Measurements from ENCODE around the gene FLT3LG. TPM values are rescaled to one million over a fixed set of nuclear protein-coding genes. Genes with fewer than 3 reads are reported as not detected.
A peak's percentile ranks its signal among the peaks of the same experiment; 100 is the strongest.
"Not testable (repeated sequence)": the region's sequence is repeated elsewhere in the genome, so short reads cannot be mapped to it uniquely, and the experiment has no call there.

Gene FLT3LG
- total RNA-seq, 1 donor from 2014 or later: 65.4 TPM

GRCh38 chr19:49470615-49470978 is 3.4 kb upstream of the FLT3LG start:
- no peak for DNase-seq (ENCODE audit: low spot score)
- peak overlapping the region; percentile 67 for H3K4me3 Mint-ChIP-seq
- H3K27me3 Mint-ChIP-seq (ENCODE audit: insufficient read depth): no peaks in the 10 kb centered on the region
- H3K9me3 Mint-ChIP-seq: no peaks in the 10 kb centered on the region
- H3K27ac Mint-ChIP-seq: peak overlapping the region; percentile 86
- H3K4me1 Mint-ChIP-seq (ENCODE audit: low read depth): peaks cover 39% of the 10 kb centered on the region
- peaks cover 3% of the 10 kb centered on the region for H3K36me3 Mint-ChIP-seq (ENCODE audit: low read depth)
- intact Hi-C loops (cut with micrococcal nuclease): loop anchor here (1.0 to 2.0 kb wide), 4 partner anchors 27 to 136 kb away; partner anchors contain the start of genes CD37 and DKKL1

GRCh38 chr19:49472936-49473335 is 1.1 kb upstream of the FLT3LG start:
- H3K4me3 Mint-ChIP-seq: peak overlapping the region; percentile 91
- peaks cover 50% of the 10 kb centered on the region for H3K4me1 Mint-ChIP-seq (ENCODE audit: low read depth)
- intact Hi-C loops (cut with micrococcal nuclease): no loop called here
- no peaks in the 10 kb centered on the region for H3K9me3 Mint-ChIP-seq
- peaks cover 10% of the 10 kb centered on the region for H3K36me3 Mint-ChIP-seq (ENCODE audit: low read depth)
- H3K27me3 Mint-ChIP-seq (ENCODE audit: insufficient read depth): no peaks in the 10 kb centered on the region
- no peak for DNase-seq (ENCODE audit: low spot score)
- peak overlapping the region; percentile 97 for H3K27ac Mint-ChIP-seq

GRCh38 chr19:49473501-49473867 is 531 bp upstream of the FLT3LG start:
- Mint-ChIP-seq H3K4me1 (ENCODE audit: low read depth) (peaks cover 50% of the 10 kb centered on the region), H3K36me3 (ENCODE audit: low read depth) (peaks cover 10% of the 10 kb centered on the region), H3K4me3 (peak overlapping the region; percentile 91), H3K27ac (peak overlapping the region; percentile 97)
- intact Hi-C loops (cut with micrococcal nuclease); H3K27me3 Mint-ChIP-seq (ENCODE audit: insufficient read depth); DNase-seq (ENCODE audit: low spot score); H3K9me3 Mint-ChIP-seq: not testable (repeated sequence)

GRCh38 chr19:49474542-49474924 is 518 bp downstream of the FLT3LG start:
- H3K27ac Mint-ChIP-seq: peak overlapping the region; percentile 97
- peaks cover 42% of the 10 kb centered on the region for H3K4me1 Mint-ChIP-seq (ENCODE audit: low read depth)
- no peak for DNase-seq (ENCODE audit: low spot score)
- H3K4me3 Mint-ChIP-seq: peak overlapping the region; percentile 91
- H3K27me3 Mint-ChIP-seq (ENCODE audit: insufficient read depth): no peaks in the 10 kb centered on the region
- intact Hi-C loops (cut with micrococcal nuclease): loop anchor here (1.0 kb wide), 2 partner anchors 13 to 96 kb away; partner anchors contain the start of gene RPL13A
- peaks cover 10% of the 10 kb centered on the region for H3K36me3 Mint-ChIP-seq (ENCODE audit: low read depth)
- no peaks in the 10 kb centered on the region for H3K9me3 Mint-ChIP-seq

- Mint-ChIP-seq H3K4me1 (ENCODE audit: low read depth) (peaks cover 36% of the 10 kb centered on the region), H3K36me3 (ENCODE audit: low read depth) (peaks cover 10% of the 10 kb centered on the region), H3K9me3 (no peaks in the 10 kb centered on the region), H3K27me3 (ENCODE audit: insufficient read depth) (no peaks in the 10 kb centered on the region), H3K4me3 (peak overlapping the region; percentile 91), H3K27ac (peak overlapping the region; percentile 97)
- intact Hi-C loops (cut with micrococcal nuclease): no loop called here
- no peak for DNase-seq (ENCODE audit: low spot score)
These were observed 1.3 kb downstream of the FLT3LG start for GRCh38 chr19:49475191-49475917.

- Mint-ChIP-seq H3K9me3 (no peaks in the 10 kb centered on the region), H3K27me3 (ENCODE audit: insufficient read depth) (no peaks in the 10 kb centered on the region), H3K36me3 (ENCODE audit: low read depth) (peaks cover 15% of the 10 kb centered on the region), H3K4me1 (ENCODE audit: low read depth) (peaks cover 31% of the 10 kb centered on the region), H3K27ac (peak overlapping the region; percentile 97), H3K4me3 (peak overlapping the region; percentile 91)
- DNase-seq (ENCODE audit: low spot score): peak; percentile 72
- intact Hi-C loops (cut with micrococcal nuclease): loop anchor here (1.0 to 2.0 kb wide), 4 partner anchors 23 to 250 kb away; partner anchors contain the start of gene ALDH16A1
These were observed 2.2 kb downstream of the FLT3LG start for GRCh38 chr19:49475995-49476880.

- Mint-ChIP-seq H3K4me3 (no peak overlapping the region), H3K4me1 (ENCODE audit: low read depth) (peaks cover 20% of the 10 kb centered on the region), H3K27me3 (ENCODE audit: insufficient read depth) (no peaks in the 10 kb centered on the region), H3K27ac (peak overlapping the region; percentile 18), H3K9me3 (no peaks in the 10 kb centered on the region), H3K36me3 (ENCODE audit: low read depth) (peaks cover 19% of the 10 kb centered on the region)
- no peak for DNase-seq (ENCODE audit: low spot score)
- intact Hi-C loops (cut with micrococcal nuclease): no loop called here
These were observed 6.1 kb downstream of the FLT3LG start for GRCh38 chr19:49479975-49480628.

GRCh38 chr19:49481020-49481683 is 7.1 kb downstream of the FLT3LG start:
- H3K27me3 Mint-ChIP-seq (ENCODE audit: insufficient read depth): no peaks in the 10 kb centered on the region
- peaks cover 24% of the 10 kb centered on the region for H3K36me3 Mint-ChIP-seq (ENCODE audit: low read depth)
- peaks cover 16% of the 10 kb centered on the region for H3K4me1 Mint-ChIP-seq (ENCODE audit: low read depth)
- intact Hi-C loops (cut with micrococcal nuclease): no loop called here
- H3K9me3 Mint-ChIP-seq: no peaks in the 10 kb centered on the region
- no peak overlapping the region for H3K4me3 Mint-ChIP-seq
- H3K27ac Mint-ChIP-seq: peak overlapping the region; percentile 50
- DNase-seq (ENCODE audit: low spot score): no peak

GRCh38 chr19:49486232-49486631 is 12.2 kb downstream of the FLT3LG start:
- intact Hi-C loops (cut with micrococcal nuclease): no loop called here
- Mint-ChIP-seq H3K9me3 (no peaks in the 10 kb centered on the region), H3K27me3 (ENCODE audit: insufficient read depth) (peaks cover 4% of the 10 kb centered on the region), H3K4me3 (no peak overlapping the region), H3K36me3 (ENCODE audit: low read depth) (peaks cover 52% of the 10 kb centered on the region), H3K27ac (peak overlapping the region; percentile 82), H3K4me1 (ENCODE audit: low read depth) (peaks cover 25% of the 10 kb centered on the region)
- no peak for DNase-seq (ENCODE audit: low spot score)

- no peaks in the 10 kb centered on the region for H3K9me3 Mint-ChIP-seq
- peak overlapping the region; percentile 98 for H3K4me3 Mint-ChIP-seq
- DNase-seq (ENCODE audit: low spot score): no peak
- H3K36me3 Mint-ChIP-seq (ENCODE audit: low read depth): peaks cover 55% of the 10 kb centered on the region
- intact Hi-C loops (cut with micrococcal nuclease): loop anchor here (1.0 kb wide), 4 partner anchors 10 to 33 kb away; partner anchors contain the start of genes ALDH16A1, FLT3LG and RPS11
- peak overlapping the region; percentile 94 for H3K27ac Mint-ChIP-seq
- peaks cover 23% of the 10 kb centered on the region for H3K4me1 Mint-ChIP-seq (ENCODE audit: low read depth)
- H3K27me3 Mint-ChIP-seq (ENCODE audit: insufficient read depth): peaks cover 4% of the 10 kb centered on the region
These were observed 12.8 kb downstream of the FLT3LG start for GRCh38 chr19:49486710-49487276.

- Mint-ChIP-seq H3K4me1 (ENCODE audit: low read depth) (peaks cover 27% of the 10 kb centered on the region), H3K27ac (peak within 1 kb of the TSS; percentile 94), H3K9me3 (no peaks in the 10 kb centered on the region), H3K4me3 (peak within 1 kb of the TSS; percentile 98), H3K36me3 (ENCODE audit: low read depth) (peaks cover 61% of the 10 kb centered on the region), H3K27me3 (ENCODE audit: insufficient read depth) (peaks cover 4% of the 10 kb centered on the region)
- intact Hi-C loops (cut with micrococcal nuclease): loop anchor here (1.0 kb wide), 4 partner anchors 9 to 34 kb away; partner anchors contain the start of genes ALDH16A1, FLT3LG and RPS11
- peak; percentile 100 for DNase-seq (ENCODE audit: low spot score)
These were observed 13.4 kb downstream of the FLT3LG start, which contains the start of gene RPL13A for GRCh38 chr19:49487277-49488045. Gene RPL13A (plus strand): TSS chr19:49487608. CDS start chr19:49487630, 22 bp downstream.

Measured in activated T-helper 1 cell treated with anti-CD3 and anti-CD28 coated beads, Interleukin-12 subunit alpha, Interleukin-12 subunit beta, Interleukin-2, Interleukin-4 antibody, amounts not matched to agents 30 ng/mL and 10 ng/mL and 1 ng/mL, durations not matched to agents 14 hours and 24 hours and 36 hours (primary cell).